RWPE2 (cell line): ENCODE measurements around the gene LARGE1.

Experiments used
- ATAC-seq: fragments of 200-7000 bp; cut with Tn5 transposase; 3 replicates; pipeline ENCODE4 v1.9.1; 2021; ENCODE audit warnings: low read depth
- DNase-seq: peaks from one replicate; pipeline ENCODE4 v3.0.0-alpha.2; 2020; ENCODE audit warnings: low spot score
- H3K27ac ChIP-seq: fragments of 450-650 bp; 2 replicates; pipeline ENCODE4 v1.5.1; 2017; ENCODE audit warnings: mild to moderate bottlenecking; ENCODE audit not compliant: poor library complexity, severe bottlenecking
- H3K27me3 ChIP-seq: fragments of 250-450 bp; sonication (Bioruptor Pico); 2 replicates; pipeline ENCODE4 v1.5.1; 2021; ENCODE audit warnings: mild to moderate bottlenecking, moderate library complexity; ENCODE audit not compliant: insufficient read depth, poor library complexity, severe bottlenecking
- H3K36me3 ChIP-seq: fragments of 250-450 bp; sonication (Bioruptor Pico); 2 replicates; pipeline ENCODE4 v1.5.1; 2020; ENCODE audit warnings: low read depth, mild to moderate bottlenecking, moderate library complexity
- H3K4me1 ChIP-seq: fragments of 250-450 bp; sonication (Bioruptor Pico); 2 replicates; pipeline ENCODE4 v1.5.1; 2021; ENCODE audit warnings: mild to moderate bottlenecking, moderate library complexity; ENCODE audit not compliant: insufficient read depth, poor library complexity, severe bottlenecking
- H3K4me3 ChIP-seq: fragments of 250-450 bp; sonication (Bioruptor Pico); 2 replicates; pipeline ENCODE4 v1.5.1; 2021; ENCODE audit warnings: mild to moderate bottlenecking, moderate library complexity; ENCODE audit not compliant: severe bottlenecking
- H3K9me3 ChIP-seq: fragments of 250-450 bp; sonication (Bioruptor Pico); 2 replicates; pipeline ENCODE4 v1.5.1; 2021; ENCODE audit warnings: mild to moderate bottlenecking, moderate library complexity; ENCODE audit not compliant: severe bottlenecking
- TF ChIP-seq, protein P1 (sequence below): fragments of 450-650 bp; IDR thresholded peaks from one replicate; pipeline ENCODE4 v1.5.1; 2017; ENCODE audit warnings: mild to moderate bottlenecking, moderate library complexity; ENCODE audit not compliant: poor library complexity, severe bottlenecking

Gene LARGE1

DNA sequence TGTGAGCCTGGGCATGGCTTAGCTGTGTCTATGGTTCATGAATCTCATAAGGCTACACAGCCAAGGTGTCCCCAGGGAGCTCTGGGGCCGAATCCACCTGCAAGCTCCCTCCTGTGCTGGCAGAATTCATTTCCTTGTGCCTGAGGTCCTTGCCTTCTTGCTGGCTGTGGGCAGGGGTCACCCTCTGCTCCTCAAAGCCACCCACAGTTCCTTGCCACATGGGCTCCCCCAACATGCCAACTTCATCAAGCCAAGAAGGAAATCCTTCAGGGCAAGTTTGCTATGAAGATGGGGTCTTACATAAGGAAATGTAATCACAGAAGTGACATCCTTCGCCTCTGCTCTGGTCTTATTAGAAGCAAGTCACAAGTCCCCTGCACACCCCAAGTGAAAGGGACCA is 24.8 kb downstream of the LARGE1 start:
- no peak for ATAC-seq
- Histone ChIP-seq H3K4me1 (no peaks in the 10 kb centered on the region), H3K9me3 (no peaks in the 10 kb centered on the region), H3K4me3 (no peak overlapping the region), H3K27ac (no peak overlapping the region), H3K27me3 (no peaks in the 10 kb centered on the region), H3K36me3 (no peaks in the 10 kb centered on the region)
- TF ChIP-seq, protein P1, sequence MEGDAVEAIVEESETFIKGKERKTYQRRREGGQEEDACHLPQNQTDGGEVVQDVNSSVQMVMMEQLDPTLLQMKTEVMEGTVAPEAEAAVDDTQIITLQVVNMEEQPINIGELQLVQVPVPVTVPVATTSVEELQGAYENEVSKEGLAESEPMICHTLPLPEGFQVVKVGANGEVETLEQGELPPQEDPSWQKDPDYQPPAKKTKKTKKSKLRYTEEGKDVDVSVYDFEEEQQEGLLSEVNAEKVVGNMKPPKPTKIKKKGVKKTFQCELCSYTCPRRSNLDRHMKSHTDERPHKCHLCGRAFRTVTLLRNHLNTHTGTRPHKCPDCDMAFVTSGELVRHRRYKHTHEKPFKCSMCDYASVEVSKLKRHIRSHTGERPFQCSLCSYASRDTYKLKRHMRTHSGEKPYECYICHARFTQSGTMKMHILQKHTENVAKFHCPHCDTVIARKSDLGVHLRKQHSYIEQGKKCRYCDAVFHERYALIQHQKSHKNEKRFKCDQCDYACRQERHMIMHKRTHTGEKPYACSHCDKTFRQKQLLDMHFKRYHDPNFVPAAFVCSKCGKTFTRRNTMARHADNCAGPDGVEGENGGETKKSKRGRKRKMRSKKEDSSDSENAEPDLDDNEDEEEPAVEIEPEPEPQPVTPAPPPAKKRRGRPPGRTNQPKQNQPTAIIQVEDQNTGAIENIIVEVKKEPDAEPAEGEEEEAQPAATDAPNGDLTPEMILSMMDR, result no peak
- DNase-seq, result no peak

- TF ChIP-seq, protein P1, result no peak
- Histone ChIP-seq H3K36me3 (no peaks in the 10 kb centered on the region), H3K9me3 (no peaks in the 10 kb centered on the region), H3K27me3 (no peaks in the 10 kb centered on the region), H3K27ac (no peak overlapping the region), H3K4me3 (no peak overlapping the region), H3K4me1 (no peaks in the 10 kb centered on the region)
- DNase-seq (no peak), ATAC-seq (no peak)
These were observed 25.8 kb downstream of the LARGE1 start for GRCh38 chr22:33894515-33894914.

DNA sequence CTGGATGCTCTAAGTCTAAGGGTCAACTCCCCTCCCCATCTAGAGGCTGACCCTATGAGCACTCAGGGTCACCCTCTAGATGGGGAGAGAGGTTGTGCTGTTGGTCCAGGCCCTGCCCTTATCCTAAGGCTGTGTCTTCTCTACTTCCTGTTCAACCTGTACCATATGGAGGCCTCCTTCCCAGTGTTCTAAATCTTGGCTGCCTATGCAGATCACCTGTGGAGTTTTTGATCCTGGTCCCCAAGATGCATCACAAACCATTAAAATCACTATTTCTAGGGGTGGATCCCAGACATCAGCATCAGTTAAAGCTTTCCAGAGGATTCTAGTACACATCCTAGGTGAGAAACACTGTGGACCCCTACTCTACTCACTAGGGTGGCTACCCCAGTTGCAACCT is 26.2 kb downstream of the LARGE1 start:
- no peak for ATAC-seq
- Histone ChIP-seq H3K36me3 (no peaks in the 10 kb centered on the region), H3K27ac (no peak overlapping the region), H3K4me3 (no peak overlapping the region), H3K9me3 (no peaks in the 10 kb centered on the region), H3K27me3 (no peaks in the 10 kb centered on the region), H3K4me1 (no peaks in the 10 kb centered on the region)
- TF ChIP-seq, protein P1, result no peak
- DNase-seq, result no peak

DNA sequence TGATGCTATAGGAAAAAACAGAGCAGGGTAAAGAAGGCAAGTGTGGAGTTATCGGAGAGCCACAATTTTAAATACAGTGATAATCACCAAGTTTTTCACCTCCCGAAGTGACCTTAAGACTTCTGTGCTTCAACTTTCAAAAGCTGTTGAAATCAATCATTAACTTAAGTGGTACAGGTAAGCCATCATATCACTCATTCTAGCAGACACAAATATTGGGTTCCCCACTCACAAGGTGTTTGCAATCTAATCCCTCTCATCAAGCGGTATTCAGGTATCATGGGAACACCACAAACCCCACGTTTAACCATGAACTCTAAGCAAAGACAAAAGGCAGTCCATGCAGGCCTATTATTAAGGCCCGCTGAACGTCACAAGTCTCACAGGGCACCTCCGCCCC is 26.8 kb downstream of the LARGE1 start:
- ATAC-seq (no peak), DNase-seq (no peak)
- H3K9me3 ChIP-seq, result no peaks in the 10 kb centered on the region
- H3K4me1 ChIP-seq, result no peaks in the 10 kb centered on the region
- H3K27me3 ChIP-seq, result no peaks in the 10 kb centered on the region
- H3K4me3 ChIP-seq, result no peak overlapping the region
- H3K27ac ChIP-seq, result no peak overlapping the region
- TF ChIP-seq, protein P1, result no peak
- H3K36me3 ChIP-seq, result no peaks in the 10 kb centered on the region

- Histone ChIP-seq H3K4me1 (no peaks in the 10 kb centered on the region), H3K36me3 (no peaks in the 10 kb centered on the region), H3K9me3 (no peaks in the 10 kb centered on the region), H3K27me3 (no peaks in the 10 kb centered on the region), H3K27ac (no peak overlapping the region), H3K4me3 (no peak overlapping the region)
- TF ChIP-seq, protein P1, result no peak
- ATAC-seq (no peak), DNase-seq (no peak)
These were observed 28.3 kb downstream of the LARGE1 start for GRCh38 chr22:33891992-33892391.
